KMS-11 (cell line): ENCODE results near the gene SCYGR2.

ENCODE experiments used
- H2AFZ ChIP-seq: fragments of 200-600 bp; sonication (generic); 2 replicates; pipeline ENCODE4 v1.6.1; 2016; ENCODE audit warnings: antibody characterized with exemption, mixed run types, low read depth
- H3K27ac ChIP-seq: fragments of 200-600 bp; sonication (generic); 2 replicates; pipeline ENCODE4 v1.6.1; 2016; ENCODE audit warnings: mild to moderate bottlenecking, mixed run types
- H3K27me3 ChIP-seq: fragments of 200-600 bp; sonication (generic); 2 replicates; pipeline ENCODE4 v1.6.1; 2017; ENCODE audit warnings: mild to moderate bottlenecking, low read depth, mixed run types, moderate library complexity; ENCODE audit not compliant: insufficient read depth
- H3K36me3 ChIP-seq: fragments of 200-600 bp; sonication (generic); 2 replicates; pipeline ENCODE4 v1.6.1; 2017; ENCODE audit warnings: mild to moderate bottlenecking, mixed run types; ENCODE audit not compliant: insufficient read depth
- H3K4me1 ChIP-seq: fragments of 200-600 bp; sonication (generic); 2 replicates; pipeline ENCODE4 v1.6.1; 2016; ENCODE audit warnings: mild to moderate bottlenecking, low read depth, mixed run types; ENCODE audit not compliant: poor library complexity, severe bottlenecking
- H3K4me2 ChIP-seq: fragments of 200-600 bp; sonication (generic); 2 replicates; pipeline ENCODE4 v1.7.0; 2016; ENCODE audit warnings: mild to moderate bottlenecking, mixed run types
- H3K4me3 ChIP-seq: fragments of 200-600 bp; sonication (generic); IDR thresholded peaks from 2 replicates; pipeline ENCODE4 v1.6.1; 2017; ENCODE audit warnings: low read depth, low read length, mixed read lengths; ENCODE audit not compliant: insufficient read depth
- H3K79me2 ChIP-seq: fragments of 200-600 bp; sonication (generic); 2 replicates; pipeline ENCODE4 v1.6.1; 2016; ENCODE audit warnings: low read depth, mixed run types; ENCODE audit not compliant: insufficient read depth
- H3K9ac ChIP-seq: fragments of 200-600 bp; sonication (generic); 2 replicates; pipeline ENCODE4 v1.6.1; 2016; ENCODE audit warnings: mild to moderate bottlenecking, mixed run types
- H4K20me1 ChIP-seq: fragments of 200-600 bp; sonication (generic); 2 replicates; pipeline ENCODE4 v1.6.1; 2016; ENCODE audit warnings: mild to moderate bottlenecking, mixed run types; ENCODE audit not compliant: insufficient read depth
- TF ChIP-seq, protein P1 (sequence below): fragments of 200-600 bp; sonication (generic); conservative IDR thresholded peaks from 2 replicates; pipeline ENCODE4 v1.6.1; 2017; ENCODE audit warnings: low read depth, mild to moderate bottlenecking, antibody characterized with exemption, low read length, moderate library complexity, mixed read lengths

SCYGR2 gene

DNA sequence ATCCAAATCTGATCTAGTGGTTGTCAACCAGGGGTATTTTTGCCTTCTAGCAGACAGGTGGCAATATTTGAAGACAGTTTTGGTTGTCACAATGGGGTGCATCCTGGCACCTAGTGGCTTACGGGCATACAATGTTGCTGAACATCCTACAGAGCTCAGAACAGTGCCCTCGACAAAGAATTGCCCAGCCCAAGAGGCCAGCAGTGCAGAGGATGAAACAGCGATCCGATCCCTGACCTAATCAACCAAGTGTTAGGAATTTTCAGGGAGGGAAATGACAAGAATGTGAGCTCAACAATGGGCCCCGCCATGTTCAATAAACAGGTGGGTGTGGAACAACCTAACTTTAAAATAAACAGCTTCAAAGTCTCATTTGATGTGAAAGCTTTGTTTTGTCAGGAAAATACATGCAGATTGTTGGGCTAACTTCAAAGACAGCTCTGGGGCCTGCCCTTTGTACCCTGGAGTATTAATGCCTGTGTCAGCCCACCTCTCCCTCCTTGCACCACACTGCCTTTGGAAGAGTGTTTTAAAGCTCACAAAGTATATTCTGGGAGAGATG, 45.4 kb downstream of the SCYGR2 start:
- Histone ChIP-seq H3K27ac (no peak overlapping the region), H3K79me2 (no peaks in the 10 kb centered on the region), H3K4me2 (no peak overlapping the region), H4K20me1 (no peaks in the 10 kb centered on the region), H3K4me1 (no peaks in the 10 kb centered on the region), H3K27me3 (no peaks in the 10 kb centered on the region), H2AFZ (no peak overlapping the region), H3K36me3 (no peaks in the 10 kb centered on the region), H3K9ac (no peak overlapping the region), H3K4me3 (no peak overlapping the region)
- TF ChIP-seq, protein P1, sequence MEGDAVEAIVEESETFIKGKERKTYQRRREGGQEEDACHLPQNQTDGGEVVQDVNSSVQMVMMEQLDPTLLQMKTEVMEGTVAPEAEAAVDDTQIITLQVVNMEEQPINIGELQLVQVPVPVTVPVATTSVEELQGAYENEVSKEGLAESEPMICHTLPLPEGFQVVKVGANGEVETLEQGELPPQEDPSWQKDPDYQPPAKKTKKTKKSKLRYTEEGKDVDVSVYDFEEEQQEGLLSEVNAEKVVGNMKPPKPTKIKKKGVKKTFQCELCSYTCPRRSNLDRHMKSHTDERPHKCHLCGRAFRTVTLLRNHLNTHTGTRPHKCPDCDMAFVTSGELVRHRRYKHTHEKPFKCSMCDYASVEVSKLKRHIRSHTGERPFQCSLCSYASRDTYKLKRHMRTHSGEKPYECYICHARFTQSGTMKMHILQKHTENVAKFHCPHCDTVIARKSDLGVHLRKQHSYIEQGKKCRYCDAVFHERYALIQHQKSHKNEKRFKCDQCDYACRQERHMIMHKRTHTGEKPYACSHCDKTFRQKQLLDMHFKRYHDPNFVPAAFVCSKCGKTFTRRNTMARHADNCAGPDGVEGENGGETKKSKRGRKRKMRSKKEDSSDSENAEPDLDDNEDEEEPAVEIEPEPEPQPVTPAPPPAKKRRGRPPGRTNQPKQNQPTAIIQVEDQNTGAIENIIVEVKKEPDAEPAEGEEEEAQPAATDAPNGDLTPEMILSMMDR: no peak
